Measurements from ENCODE around the gene HABP2. TPM values are rescaled to one million over a fixed set of nuclear protein-coding genes. Genes with fewer than 3 reads are reported as not detected.
A peak's percentile ranks its signal among the peaks of the same experiment; 100 is the strongest.

HABP2 gene
- total RNA-seq, 6 experiments from 2014 or later = 162 to 705 (median 372) TPM

DNA sequence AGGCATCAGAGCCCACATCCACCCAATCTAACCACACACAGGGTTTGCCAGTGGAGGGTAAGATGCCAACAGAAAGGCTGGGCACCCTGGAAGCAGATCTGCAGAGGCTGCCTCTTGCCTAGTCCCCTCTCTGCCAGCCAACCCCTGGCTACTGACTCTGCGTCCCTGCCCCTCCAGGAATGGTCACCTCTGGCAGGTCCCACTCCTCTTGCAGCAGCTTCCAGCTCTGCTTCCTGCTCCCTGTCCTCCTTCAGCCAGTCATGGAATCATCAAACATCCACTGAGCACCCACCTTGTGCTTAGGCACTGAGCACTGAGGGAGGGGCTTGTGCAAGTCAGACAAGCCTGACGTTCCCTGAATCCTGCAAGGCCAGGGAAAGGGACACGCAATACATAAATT is 20.1 kb upstream of the HABP2 start:
- DNase-seq (no peak), ATAC-seq (no peak)
- WGBS (ENCODE audit: insufficient coverage, low coverage, low lambda C conversion rate, missing lambda C conversion rate) = 100% methylated on average over 3 of the region's 3 CpGs
- H3K36me3 ChIP-seq = no peaks in the 10 kb centered on the region
- H3K27me3 ChIP-seq = no peaks in the 10 kb centered on the region
- H3K4me3 ChIP-seq = no peak overlapping the region
- no peaks in the 10 kb centered on the region for H3K4me1 ChIP-seq
- H3K27ac ChIP-seq = no peak overlapping the region
- no peaks in the 10 kb centered on the region for H3K9me3 ChIP-seq
- TF ChIP-seq, protein P1, sequence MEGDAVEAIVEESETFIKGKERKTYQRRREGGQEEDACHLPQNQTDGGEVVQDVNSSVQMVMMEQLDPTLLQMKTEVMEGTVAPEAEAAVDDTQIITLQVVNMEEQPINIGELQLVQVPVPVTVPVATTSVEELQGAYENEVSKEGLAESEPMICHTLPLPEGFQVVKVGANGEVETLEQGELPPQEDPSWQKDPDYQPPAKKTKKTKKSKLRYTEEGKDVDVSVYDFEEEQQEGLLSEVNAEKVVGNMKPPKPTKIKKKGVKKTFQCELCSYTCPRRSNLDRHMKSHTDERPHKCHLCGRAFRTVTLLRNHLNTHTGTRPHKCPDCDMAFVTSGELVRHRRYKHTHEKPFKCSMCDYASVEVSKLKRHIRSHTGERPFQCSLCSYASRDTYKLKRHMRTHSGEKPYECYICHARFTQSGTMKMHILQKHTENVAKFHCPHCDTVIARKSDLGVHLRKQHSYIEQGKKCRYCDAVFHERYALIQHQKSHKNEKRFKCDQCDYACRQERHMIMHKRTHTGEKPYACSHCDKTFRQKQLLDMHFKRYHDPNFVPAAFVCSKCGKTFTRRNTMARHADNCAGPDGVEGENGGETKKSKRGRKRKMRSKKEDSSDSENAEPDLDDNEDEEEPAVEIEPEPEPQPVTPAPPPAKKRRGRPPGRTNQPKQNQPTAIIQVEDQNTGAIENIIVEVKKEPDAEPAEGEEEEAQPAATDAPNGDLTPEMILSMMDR (IDR thresholded peaks at IDR 0.05) = no peak
- TF ChIP-seq POLR2A (IDR thresholded peaks at IDR 0.05) = no peak
- intact Hi-C loops (cut with DNase I) = no loop called here

DNA sequence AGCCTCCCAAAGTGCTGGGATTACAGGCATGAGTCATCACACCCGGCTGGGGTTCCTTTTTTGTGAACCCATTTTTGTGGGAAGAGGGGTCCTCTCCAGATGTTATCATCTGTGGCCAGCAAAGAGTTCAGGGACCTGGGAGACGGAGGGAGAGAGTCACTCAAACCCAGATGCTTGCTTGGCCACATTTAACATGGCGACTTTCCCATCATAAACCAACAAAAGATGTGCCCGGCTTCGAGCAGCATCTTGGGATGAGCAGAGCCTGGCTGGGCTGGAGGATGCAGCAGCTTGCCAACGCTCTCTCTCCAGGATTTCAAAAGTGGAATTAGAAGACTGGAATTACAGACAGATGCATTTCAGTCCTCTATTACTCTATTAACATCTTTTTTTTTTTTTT is 19.1 kb upstream of the HABP2 start:
- DNase-seq (no peak), ATAC-seq (no peak)
- Histone ChIP-seq H3K36me3 (no peaks in the 10 kb centered on the region), H3K27me3 (no peaks in the 10 kb centered on the region), H3K27ac (no peak overlapping the region), H3K4me1 (peaks cover 0 to under 1% (median 0%) of the 10 kb centered on the region in 4 donors), H3K4me3 (no peak overlapping the region), H3K9me3 (no peaks in the 10 kb centered on the region)
- 71% methylated on average over 2 of the region's 6 CpGs for WGBS (ENCODE audit: insufficient coverage, low coverage, low lambda C conversion rate, missing lambda C conversion rate)
- TF ChIP-seq, protein P1 (IDR thresholded peaks at IDR 0.05) = no peak
- no peak for TF ChIP-seq POLR2A (IDR thresholded peaks at IDR 0.05)
- intact Hi-C loops (cut with DNase I) = no loop called here

GRCh38 chr10:113534423-113534822 is 18.4 kb upstream of the HABP2 start:
- WGBS (ENCODE audit: insufficient coverage, low coverage, low lambda C conversion rate, missing lambda C conversion rate) = 82% methylated on average over 4 of the region's 4 CpGs
- DNase-seq (no peak), ATAC-seq (no peak)
- Histone ChIP-seq H3K27ac (no peak overlapping the region), H3K4me1 (peaks cover 0 to 6% (median 3%) of the 10 kb centered on the region in 4 donors), H3K27me3 (no peaks in the 10 kb centered on the region), H3K9me3 (no peaks in the 10 kb centered on the region), H3K4me3 (no peak overlapping the region), H3K36me3 (no peaks in the 10 kb centered on the region)
- intact Hi-C loops (cut with DNase I) = no loop called here
- no peak for TF ChIP-seq POLR2A (IDR thresholded peaks at IDR 0.05)
- TF ChIP-seq, protein P1 (IDR thresholded peaks at IDR 0.05) = no peak

DNA sequence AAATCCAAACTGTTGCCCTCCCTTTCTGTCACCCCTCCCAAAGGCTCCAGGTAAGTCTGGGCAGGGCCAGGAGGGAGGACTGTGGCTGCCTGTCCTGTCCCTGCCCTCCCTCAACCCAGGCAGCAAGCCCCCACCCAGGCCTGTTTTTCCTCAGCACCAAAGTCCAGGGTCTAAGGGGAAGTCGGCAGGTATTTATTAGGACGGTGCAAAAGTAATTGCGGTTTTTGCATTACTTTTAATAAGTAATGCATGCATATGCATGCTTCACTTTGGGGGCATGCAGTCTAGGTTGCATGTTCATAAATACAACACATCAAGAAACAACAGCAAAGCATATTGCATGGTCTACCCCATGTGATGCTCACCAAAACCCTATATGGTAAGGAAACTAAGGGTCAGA is 15.2 kb upstream of the HABP2 start:
- DNase-seq = no peak
- TF ChIP-seq POLR2A (IDR thresholded peaks at IDR 0.05) = no peak
- TF ChIP-seq, protein P1 (IDR thresholded peaks at IDR 0.05) = no peak
- Histone ChIP-seq H3K36me3 (no peaks in the 10 kb centered on the region), H3K4me3 (peak overlapping the region in 1 of 3 donors; percentile 21), H3K9me3 (no peaks in the 10 kb centered on the region), H3K27me3 (no peaks in the 10 kb centered on the region), H3K4me1 (peaks cover 0 to 33% (median 17%) of the 10 kb centered on the region in 4 donors), H3K27ac (peak overlapping the region in 2 of 3 donors; percentile 33 to 77)
- ATAC-seq = no peak
- intact Hi-C loops (cut with DNase I) = no loop called here
- WGBS (ENCODE audit: insufficient coverage, low coverage, low lambda C conversion rate, missing lambda C conversion rate) = 37% methylated on average over 2 of the region's 3 CpGs

DNA sequence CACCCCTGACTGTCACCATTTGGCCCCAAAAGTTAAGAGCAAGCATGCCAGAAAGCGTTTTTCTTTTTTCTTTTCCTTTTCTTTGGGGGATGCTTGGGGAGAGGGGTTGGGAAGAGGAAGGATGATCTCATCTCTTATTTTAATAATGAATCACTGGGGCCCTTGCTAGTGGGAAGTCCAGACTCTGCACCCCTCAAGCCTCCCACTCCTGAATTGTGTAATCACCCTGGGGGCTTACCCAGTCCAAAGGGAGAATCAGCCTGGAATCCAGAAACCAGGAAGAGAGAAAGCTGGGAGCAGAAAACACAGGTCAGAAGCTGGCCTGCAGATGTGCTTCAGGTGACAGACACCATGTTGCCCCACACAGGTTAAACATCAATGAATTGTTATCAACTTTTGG is 14.7 kb upstream of the HABP2 start:
- 75% methylated on average over 1 of the region's 1 CpG for WGBS (ENCODE audit: insufficient coverage, low coverage, low lambda C conversion rate, missing lambda C conversion rate)

More for the DNA sequence above, 14.7 kb upstream of the HABP2 start:
- H3K4me3 ChIP-seq = peak overlapping the region in 1 of 3 donors; percentile 21
- peak in 1 of 4 donors; percentile 32 for ATAC-seq
- H3K4me1 ChIP-seq = peaks cover 0 to 37% (median 19%) of the 10 kb centered on the region in 4 donors
- no peaks in the 10 kb centered on the region for H3K9me3 ChIP-seq
- intact Hi-C loops (cut with DNase I) = no loop called here
- no peaks in the 10 kb centered on the region for H3K36me3 ChIP-seq
- TF ChIP-seq, protein P1 (IDR thresholded peaks at IDR 0.05) = no peak
- TF ChIP-seq POLR2A (IDR thresholded peaks at IDR 0.05) = no peak
- H3K27me3 ChIP-seq = no peaks in the 10 kb centered on the region
- peak in 1 of 3 donors; percentile 33 for DNase-seq
- peak overlapping the region in 2 of 3 donors; percentile 24 to 77 for H3K27ac ChIP-seq
